ENCODE measurements around the gene AP3D1. TPM values are rescaled to one million over a fixed set of nuclear protein-coding genes. Genes with fewer than 3 reads are reported as not detected.

Gene AP3D1
- total and polyA plus RNA-seq, 2 donors from 2014 or later, result 68.4 to 125 TPM

DNA sequence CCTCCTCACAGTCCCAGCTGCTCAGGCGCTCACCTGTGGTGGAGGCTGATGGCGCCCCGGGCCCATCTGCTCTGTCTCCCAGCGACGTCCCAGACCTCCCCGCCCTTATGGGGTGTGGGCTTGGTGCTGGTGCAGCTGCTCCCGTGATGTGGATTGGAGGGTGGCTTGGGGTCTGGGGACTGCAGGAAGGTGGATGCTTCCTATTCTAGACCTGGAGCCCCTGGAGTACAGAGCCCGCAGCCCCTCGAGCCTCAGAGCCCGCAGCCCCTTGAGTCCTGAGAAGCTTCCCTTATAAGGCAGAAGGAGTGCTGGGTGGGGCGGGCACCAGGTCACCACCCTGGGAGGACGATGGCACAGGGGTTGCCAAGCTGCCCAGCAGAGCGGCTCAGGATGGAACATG, 44.0 kb upstream of the AP3D1 start:
- H3K27me3 ChIP-seq (ENCODE audit: control insufficient read depth, insufficient read depth, low read length), result no peaks in the 10 kb centered on the region
- H3K27ac ChIP-seq (ENCODE audit: low read depth in 2 of 2, low read length in 2 of 2), result no peak overlapping the region
- H3K9me3 ChIP-seq (ENCODE audit: control insufficient read depth in 2 of 3, insufficient read depth in 1 of 3, low read length in 3 of 3), result no peaks in the 10 kb centered on the region
- TF ChIP-seq, protein P1, sequence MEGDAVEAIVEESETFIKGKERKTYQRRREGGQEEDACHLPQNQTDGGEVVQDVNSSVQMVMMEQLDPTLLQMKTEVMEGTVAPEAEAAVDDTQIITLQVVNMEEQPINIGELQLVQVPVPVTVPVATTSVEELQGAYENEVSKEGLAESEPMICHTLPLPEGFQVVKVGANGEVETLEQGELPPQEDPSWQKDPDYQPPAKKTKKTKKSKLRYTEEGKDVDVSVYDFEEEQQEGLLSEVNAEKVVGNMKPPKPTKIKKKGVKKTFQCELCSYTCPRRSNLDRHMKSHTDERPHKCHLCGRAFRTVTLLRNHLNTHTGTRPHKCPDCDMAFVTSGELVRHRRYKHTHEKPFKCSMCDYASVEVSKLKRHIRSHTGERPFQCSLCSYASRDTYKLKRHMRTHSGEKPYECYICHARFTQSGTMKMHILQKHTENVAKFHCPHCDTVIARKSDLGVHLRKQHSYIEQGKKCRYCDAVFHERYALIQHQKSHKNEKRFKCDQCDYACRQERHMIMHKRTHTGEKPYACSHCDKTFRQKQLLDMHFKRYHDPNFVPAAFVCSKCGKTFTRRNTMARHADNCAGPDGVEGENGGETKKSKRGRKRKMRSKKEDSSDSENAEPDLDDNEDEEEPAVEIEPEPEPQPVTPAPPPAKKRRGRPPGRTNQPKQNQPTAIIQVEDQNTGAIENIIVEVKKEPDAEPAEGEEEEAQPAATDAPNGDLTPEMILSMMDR (IDR thresholded peaks at IDR 0.05; ENCODE audit: borderline replicate concordance, extremely low read depth, insufficient read depth), result no peak
- peaks cover 0 to 24% (median 13%) of the 10 kb centered on the region in 3 donors for H3K36me3 ChIP-seq (ENCODE audit: control insufficient read depth in 2 of 3, insufficient read depth in 3 of 3, low read length in 3 of 3)
- FAIRE-seq (no peak), DNase-seq (no peak)
- H3K4me1 ChIP-seq (ENCODE audit: control insufficient read depth in 2 of 3, insufficient read depth in 2 of 3, low read depth in 1 of 3, low read length in 3 of 3), result no peaks in the 10 kb centered on the region
- intact Hi-C loops (cut with DNase I), result no loop called here
- no peak overlapping the region for H3K9ac ChIP-seq (ENCODE audit: low read length in 3 of 3)
- H3K4me3 ChIP-seq (ENCODE audit: low read length in 3 of 3), result no peak overlapping the region

DNA sequence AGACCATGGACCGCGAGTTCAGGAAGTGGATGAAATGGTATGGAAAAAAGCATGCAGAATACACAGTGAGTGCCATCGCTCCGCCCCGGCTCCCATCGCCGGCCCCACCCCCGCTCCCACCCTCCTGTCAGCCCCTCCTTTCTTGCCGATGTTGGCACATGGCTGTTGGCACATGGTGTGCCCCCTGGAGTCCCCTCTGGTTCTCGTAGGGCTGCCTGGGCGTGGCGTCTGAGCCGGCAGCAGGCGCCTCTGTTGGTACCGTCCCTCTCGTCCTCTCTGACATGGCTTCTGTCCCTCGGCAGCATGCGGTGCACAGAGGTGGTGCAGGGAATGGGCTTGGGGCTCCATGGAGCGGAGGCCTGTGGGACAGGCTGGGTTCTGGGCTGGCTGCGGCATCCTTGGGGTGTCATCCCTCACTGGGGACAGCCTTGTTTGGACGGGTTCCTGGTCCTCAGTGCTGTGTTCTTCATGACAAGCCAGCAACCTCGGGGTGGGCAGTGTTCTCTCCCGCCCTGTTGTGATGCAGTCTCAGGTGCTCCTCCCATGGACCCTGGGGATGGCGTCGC, 43.2 kb upstream of the AP3D1 start:
- DNase-seq (no peak), FAIRE-seq (no peak)
- H3K9me3 ChIP-seq (ENCODE audit: control insufficient read depth in 2 of 3, insufficient read depth in 1 of 3, low read length in 3 of 3), result no peaks in the 10 kb centered on the region
- intact Hi-C loops (cut with DNase I), result no loop called here
- H3K27me3 ChIP-seq (ENCODE audit: control insufficient read depth, insufficient read depth, low read length), result no peaks in the 10 kb centered on the region
- H3K4me3 ChIP-seq (ENCODE audit: low read length in 3 of 3), result no peak overlapping the region
- peaks cover 0 to 24% (median 13%) of the 10 kb centered on the region in 3 donors for H3K36me3 ChIP-seq (ENCODE audit: control insufficient read depth in 2 of 3, insufficient read depth in 3 of 3, low read length in 3 of 3)
- H3K27ac ChIP-seq (ENCODE audit: low read depth in 2 of 2, low read length in 2 of 2), result no peak overlapping the region
- H3K4me1 ChIP-seq (ENCODE audit: control insufficient read depth in 2 of 3, insufficient read depth in 2 of 3, low read depth in 1 of 3, low read length in 3 of 3), result no peaks in the 10 kb centered on the region
- H3K9ac ChIP-seq (ENCODE audit: low read length in 3 of 3), result no peak overlapping the region
- TF ChIP-seq, protein P1 (IDR thresholded peaks at IDR 0.05; ENCODE audit: borderline replicate concordance, extremely low read depth, insufficient read depth), result no peak

DNA sequence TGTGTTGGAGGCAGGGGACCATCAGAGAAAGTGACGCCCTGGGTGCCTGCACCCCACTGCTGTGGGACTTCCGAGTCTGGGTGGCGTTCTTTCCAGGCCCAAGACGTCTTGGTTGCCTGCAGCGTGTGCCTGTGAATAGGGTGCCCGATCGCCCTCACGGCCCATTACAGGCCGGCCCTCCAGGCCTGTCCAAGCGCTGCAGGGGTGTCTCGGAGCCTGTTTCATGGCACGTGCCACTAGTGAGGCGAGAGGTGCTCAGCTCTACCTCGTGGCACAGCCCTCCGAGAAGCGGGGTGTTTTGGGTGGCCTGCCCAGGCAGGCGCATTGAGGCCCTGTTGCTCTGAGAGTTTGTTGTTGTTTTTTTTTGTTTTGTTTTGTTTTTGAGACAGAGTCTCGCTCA, 42.4 kb upstream of the AP3D1 start:
- no peaks in the 10 kb centered on the region for H3K27me3 ChIP-seq (ENCODE audit: control insufficient read depth, insufficient read depth, low read length)
- TF ChIP-seq, protein P1 (IDR thresholded peaks at IDR 0.05; ENCODE audit: borderline replicate concordance, extremely low read depth, insufficient read depth), result no peak
- H3K4me1 ChIP-seq (ENCODE audit: control insufficient read depth in 2 of 3, insufficient read depth in 2 of 3, low read depth in 1 of 3, low read length in 3 of 3), result no peaks in the 10 kb centered on the region
- H3K9me3 ChIP-seq (ENCODE audit: control insufficient read depth in 2 of 3, insufficient read depth in 1 of 3, low read length in 3 of 3), result no peaks in the 10 kb centered on the region
- no peak overlapping the region for H3K27ac ChIP-seq (ENCODE audit: low read depth in 2 of 2, low read length in 2 of 2)
- intact Hi-C loops (cut with DNase I), result no loop called here
- FAIRE-seq (no peak), DNase-seq (no peak)
- H3K36me3 ChIP-seq (ENCODE audit: control insufficient read depth in 2 of 3, insufficient read depth in 3 of 3, low read length in 3 of 3), result peaks cover 0 to 27% (median 13%) of the 10 kb centered on the region in 3 donors
- H3K9ac ChIP-seq (ENCODE audit: low read length in 3 of 3), result no peak overlapping the region
- H3K4me3 ChIP-seq (ENCODE audit: low read length in 3 of 3), result no peak overlapping the region

DNA sequence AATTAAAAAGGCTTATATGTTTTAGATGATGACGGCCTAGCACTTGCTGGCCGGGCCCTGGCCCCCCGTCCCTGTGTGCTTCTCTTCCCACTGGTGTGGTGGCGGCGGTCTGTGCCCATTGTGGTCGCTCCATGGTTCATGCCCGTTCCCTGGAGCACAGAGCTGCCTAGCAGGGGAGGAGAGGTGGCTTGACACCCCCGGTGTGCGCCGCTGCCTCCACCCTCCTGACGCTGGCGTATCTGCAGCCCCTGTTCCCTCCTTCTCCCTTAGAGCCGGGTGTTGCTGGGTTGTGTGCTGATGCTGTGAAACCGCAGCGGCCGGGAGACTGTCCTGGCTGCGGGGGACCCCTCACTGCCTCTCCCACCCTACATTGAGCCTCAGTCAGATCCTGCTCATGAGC, 41.5 kb upstream of the AP3D1 start:
- no peak for FAIRE-seq

More for the DNA sequence above, 41.5 kb upstream of the AP3D1 start:
- intact Hi-C loops (cut with DNase I), result no loop called here
- no peak overlapping the region for H3K9ac ChIP-seq (ENCODE audit: low read length in 3 of 3)
- no peaks in the 10 kb centered on the region for H3K27me3 ChIP-seq (ENCODE audit: control insufficient read depth, insufficient read depth, low read length)
- no peak for DNase-seq
- TF ChIP-seq, protein P1 (IDR thresholded peaks at IDR 0.05; ENCODE audit: borderline replicate concordance, extremely low read depth, insufficient read depth), result no peak
- H3K36me3 ChIP-seq (ENCODE audit: control insufficient read depth in 2 of 3, insufficient read depth in 3 of 3, low read length in 3 of 3), result peaks cover 0 to 28% (median 13%) of the 10 kb centered on the region in 3 donors
- H3K4me1 ChIP-seq (ENCODE audit: control insufficient read depth in 2 of 3, insufficient read depth in 2 of 3, low read depth in 1 of 3, low read length in 3 of 3), result peaks cover 0 to 4% (median 0%) of the 10 kb centered on the region in 3 donors
- no peak overlapping the region for H3K27ac ChIP-seq (ENCODE audit: low read depth in 2 of 2, low read length in 2 of 2)
- H3K4me3 ChIP-seq (ENCODE audit: low read length in 3 of 3), result no peak overlapping the region
- no peaks in the 10 kb centered on the region for H3K9me3 ChIP-seq (ENCODE audit: control insufficient read depth in 2 of 3, insufficient read depth in 1 of 3, low read length in 3 of 3)
